Measurements from ENCODE around the gene PNKP.

PNKP gene

GRCh38 chr19:49816590-49816989, 50.8 kb downstream of the PNKP start:
- peak overlapping the region; percentile 79 for H2AK5ac ChIP-seq (ENCODE audit: low read depth, low read length)
- no peak for DNase-seq (ENCODE audit: low spot score)
- no peak overlapping the region for H3K18ac ChIP-seq (ENCODE audit: low read length)
- H2BK120ac ChIP-seq (ENCODE audit: low read depth, low read length): peak overlapping the region; percentile 81
- H3K9me3 ChIP-seq (replicated peaks in 1 of 2; ENCODE audit: control insufficient read depth in 2 of 2, insufficient read depth in 1 of 2, low read depth in 1 of 2, low read length in 2 of 2): peaks cover 0 to 2% of the 10 kb centered on the region in 2 donors
- no peak overlapping the region for H3K4me2 ChIP-seq (ENCODE audit: insufficient read depth, low read length, poor library complexity, severe bottlenecking)
- H3K14ac ChIP-seq (ENCODE audit: low read length): no peak overlapping the region
- peaks cover 11 to 15% of the 10 kb centered on the region in 2 donors for H3K4me1 ChIP-seq (ENCODE audit: control insufficient read depth in 2 of 2, insufficient read depth in 1 of 2, low read depth in 1 of 2, low read length in 2 of 2)
- H2BK15ac ChIP-seq (ENCODE audit: low read length): peak overlapping the region; percentile 43
- no CpG with 5 or more reads among the region's 14 CpGs for WGBS, 2 donors (ENCODE audit: extremely low coverage in 2 of 2, insufficient read length in 2 of 2, insufficient replicate concordance in 1 of 2)
- H4K8ac ChIP-seq (ENCODE audit: low read depth, low read length): no peak overlapping the region
- H2AFZ ChIP-seq (ENCODE audit: low read length): no peak overlapping the region
- H3K27ac ChIP-seq (replicated peaks; ENCODE audit: low read length): peak overlapping the region; percentile 69
- H4K91ac ChIP-seq (ENCODE audit: low read depth, low read length, poor library complexity): no peak overlapping the region
- no peak overlapping the region for H3K23ac ChIP-seq (ENCODE audit: low read depth, low read length, poor library complexity)
- no peak overlapping the region for H3K9ac ChIP-seq (ENCODE audit: low read depth, low read length, poor library complexity)
- no peak overlapping the region for H2BK12ac ChIP-seq (ENCODE audit: low read length)
- no peaks in the 10 kb centered on the region for H3K27me3 ChIP-seq (ENCODE audit: control insufficient read depth in 3 of 3, insufficient read depth in 3 of 3, low read depth in 1 of 3, low read length in 3 of 3)
- peak overlapping the region; percentile 39 for H2BK5ac ChIP-seq (ENCODE audit: low read length)
- peaks cover 9 to 17% of the 10 kb centered on the region in 2 donors for H3K36me3 ChIP-seq (replicated peaks in 1 of 2; ENCODE audit: control insufficient read depth in 2 of 2, insufficient read depth in 2 of 2, low read length in 2 of 2)
- no peak overlapping the region for H3K4me3 ChIP-seq (ENCODE audit: low read length in 2 of 2)
- peaks cover 8% of the 10 kb centered on the region for H3K79me1 ChIP-seq (ENCODE audit: low read depth, low read length)
- no peak overlapping the region for H3K4ac ChIP-seq (ENCODE audit: low read length)

GRCh38 chr19:49814010-49814409, 53.4 kb downstream of the PNKP start:
- no peaks in the 10 kb centered on the region for H3K27me3 ChIP-seq (ENCODE audit: control insufficient read depth in 3 of 3, insufficient read depth in 3 of 3, low read depth in 1 of 3, low read length in 3 of 3)
- H3K4ac ChIP-seq (ENCODE audit: low read length): no peak overlapping the region
- H3K23ac ChIP-seq (ENCODE audit: low read depth, low read length, poor library complexity): no peak overlapping the region
- H3K4me2 ChIP-seq (ENCODE audit: insufficient read depth, low read length, poor library complexity, severe bottlenecking): no peak overlapping the region
- H3K9ac ChIP-seq (ENCODE audit: low read depth, low read length, poor library complexity): no peak overlapping the region
- H2AK5ac ChIP-seq (ENCODE audit: low read depth, low read length): no peak overlapping the region
- peaks cover 0 to 2% of the 10 kb centered on the region in 2 donors for H3K9me3 ChIP-seq (replicated peaks in 1 of 2; ENCODE audit: control insufficient read depth in 2 of 2, insufficient read depth in 1 of 2, low read depth in 1 of 2, low read length in 2 of 2)
- no peak overlapping the region for H2BK120ac ChIP-seq (ENCODE audit: low read depth, low read length)
- H3K27ac ChIP-seq (replicated peaks; ENCODE audit: low read length): peak overlapping the region; percentile 40
- peaks cover 2 to 7% of the 10 kb centered on the region in 2 donors for H3K36me3 ChIP-seq (replicated peaks in 1 of 2; ENCODE audit: control insufficient read depth in 2 of 2, insufficient read depth in 2 of 2, low read length in 2 of 2)
- no peak overlapping the region for H4K8ac ChIP-seq (ENCODE audit: low read depth, low read length)
- H2BK15ac ChIP-seq (ENCODE audit: low read length): no peak overlapping the region
- no peak overlapping the region for H2BK12ac ChIP-seq (ENCODE audit: low read length)
- no peak overlapping the region for H4K91ac ChIP-seq (ENCODE audit: low read depth, low read length, poor library complexity)
- H3K4me3 ChIP-seq (ENCODE audit: low read length in 2 of 2): no peak overlapping the region
- H3K4me1 ChIP-seq (ENCODE audit: control insufficient read depth in 2 of 2, insufficient read depth in 1 of 2, low read depth in 1 of 2, low read length in 2 of 2): peaks cover 9 to 17% of the 10 kb centered on the region in 2 donors
- H3K14ac ChIP-seq (ENCODE audit: low read length): no peak overlapping the region
- DNase-seq (ENCODE audit: low spot score): no peak
- no peak overlapping the region for H3K18ac ChIP-seq (ENCODE audit: low read length)
- peaks cover 7% of the 10 kb centered on the region for H3K79me1 ChIP-seq (ENCODE audit: low read depth, low read length)
- peak overlapping the region; percentile 67 for H2AFZ ChIP-seq (ENCODE audit: low read length)
- no CpG with 5 or more reads among the region's 1 CpG for WGBS, 2 donors (ENCODE audit: extremely low coverage in 2 of 2, insufficient read length in 2 of 2, insufficient replicate concordance in 1 of 2)
- H2BK5ac ChIP-seq (ENCODE audit: low read length): no peak overlapping the region

- Histone ChIP-seq H2BK12ac (ENCODE audit: low read length) (no peak within 1 kb of the TSS), H3K4me2 (ENCODE audit: insufficient read depth, low read length, poor library complexity, severe bottlenecking) (peak within 1 kb of the TSS; percentile 98), H3K18ac (ENCODE audit: low read length) (peak within 1 kb of the TSS; percentile 98), H3K9me3 (replicated peaks in 1 of 2; ENCODE audit: control insufficient read depth in 2 of 2, insufficient read depth in 1 of 2, low read depth in 1 of 2, low read length in 2 of 2) (peaks cover 0 to 2% of the 10 kb centered on the region in 2 donors), H3K36me3 (replicated peaks in 1 of 2; ENCODE audit: control insufficient read depth in 2 of 2, insufficient read depth in 2 of 2, low read length in 2 of 2) (peaks cover 2 to 11% of the 10 kb centered on the region in 2 donors), H2BK120ac (ENCODE audit: low read depth, low read length) (no peak within 1 kb of the TSS), H2AK5ac (ENCODE audit: low read depth, low read length) (peak within 1 kb of the TSS; percentile 95), H3K23ac (ENCODE audit: low read depth, low read length, poor library complexity) (peak within 1 kb of the TSS; percentile 17), H3K79me1 (ENCODE audit: low read depth, low read length) (peaks cover 4% of the 10 kb centered on the region), H3K27ac (replicated peaks; ENCODE audit: low read length) (peak within 1 kb of the TSS; percentile 95), H2AFZ (ENCODE audit: low read length) (peak within 1 kb of the TSS; percentile 87), H4K91ac (ENCODE audit: low read depth, low read length, poor library complexity) (peak within 1 kb of the TSS; percentile 89), H3K9ac (ENCODE audit: low read depth, low read length, poor library complexity) (peak within 1 kb of the TSS; percentile 93), H3K27me3 (ENCODE audit: control insufficient read depth in 3 of 3, insufficient read depth in 3 of 3, low read depth in 1 of 3, low read length in 3 of 3) (no peaks in the 10 kb centered on the region), H3K4me1 (ENCODE audit: control insufficient read depth in 2 of 2, insufficient read depth in 1 of 2, low read depth in 1 of 2, low read length in 2 of 2) (peaks cover 8 to 18% of the 10 kb centered on the region in 2 donors), H3K4ac (ENCODE audit: low read length) (peak within 1 kb of the TSS; percentile 78), H3K14ac (ENCODE audit: low read length) (peak within 1 kb of the TSS; percentile 50), H2BK5ac (ENCODE audit: low read length) (peak within 1 kb of the TSS; percentile 97), H4K8ac (ENCODE audit: low read depth, low read length) (no peak within 1 kb of the TSS), H2BK15ac (ENCODE audit: low read length) (peak within 1 kb of the TSS; percentile 95), H3K4me3 (ENCODE audit: low read length in 2 of 2) (peak within 1 kb of the TSS; percentile 64 to 97)
- DNase-seq (ENCODE audit: low spot score): peak; percentile 97
- no CpG with 5 or more reads among the region's 45 CpGs for WGBS, 2 donors (ENCODE audit: extremely low coverage in 2 of 2, insufficient read length in 2 of 2, insufficient replicate concordance in 1 of 2)
Observed at GRCh38 chr19:49812997-49813861, 54.1 kb downstream of the PNKP start, which contains the start of gene FUZ. TSS of gene FUZ (minus strand) at chr19:49813292. CDS start at chr19:49813106, 186 bp downstream.

GRCh38 chr19:49812452-49812996, 54.9 kb downstream of the PNKP start:
- peak overlapping the region; percentile 89 for H4K91ac ChIP-seq (ENCODE audit: low read depth, low read length, poor library complexity)
- H3K27ac ChIP-seq (replicated peaks; ENCODE audit: low read length): peak overlapping the region; percentile 79
- H3K4me2 ChIP-seq (ENCODE audit: insufficient read depth, low read length, poor library complexity, severe bottlenecking): peak overlapping the region; percentile 98
- WGBS, 2 donors (ENCODE audit: extremely low coverage in 2 of 2, insufficient read length in 2 of 2, insufficient replicate concordance in 1 of 2): no CpG with 5 or more reads among the region's 11 CpGs
- peaks cover 0 to 2% of the 10 kb centered on the region in 2 donors for H3K9me3 ChIP-seq (replicated peaks in 1 of 2; ENCODE audit: control insufficient read depth in 2 of 2, insufficient read depth in 1 of 2, low read depth in 1 of 2, low read length in 2 of 2)
- H2AK5ac ChIP-seq (ENCODE audit: low read depth, low read length): peak overlapping the region; percentile 95
- H2BK120ac ChIP-seq (ENCODE audit: low read depth, low read length): no peak overlapping the region
- H3K9ac ChIP-seq (ENCODE audit: low read depth, low read length, poor library complexity): peak overlapping the region; percentile 93
- H3K36me3 ChIP-seq (replicated peaks in 1 of 2; ENCODE audit: control insufficient read depth in 2 of 2, insufficient read depth in 2 of 2, low read length in 2 of 2): peaks cover 2 to 18% of the 10 kb centered on the region in 2 donors
- peak overlapping the region; percentile 78 for H3K4ac ChIP-seq (ENCODE audit: low read length)
- H3K18ac ChIP-seq (ENCODE audit: low read length): peak overlapping the region; percentile 98
- peak overlapping the region; percentile 64 to 97 for H3K4me3 ChIP-seq (ENCODE audit: low read length in 2 of 2)
- DNase-seq (ENCODE audit: low spot score): no peak
- no peaks in the 10 kb centered on the region for H3K27me3 ChIP-seq (ENCODE audit: control insufficient read depth in 3 of 3, insufficient read depth in 3 of 3, low read depth in 1 of 3, low read length in 3 of 3)
- H3K4me1 ChIP-seq (ENCODE audit: control insufficient read depth in 2 of 2, insufficient read depth in 1 of 2, low read depth in 1 of 2, low read length in 2 of 2): peaks cover 8 to 19% of the 10 kb centered on the region in 2 donors
- peaks cover 3% of the 10 kb centered on the region for H3K79me1 ChIP-seq (ENCODE audit: low read depth, low read length)
- H2BK15ac ChIP-seq (ENCODE audit: low read length): peak overlapping the region; percentile 95
- peak overlapping the region; percentile 17 for H3K23ac ChIP-seq (ENCODE audit: low read depth, low read length, poor library complexity)
- peak overlapping the region; percentile 50 for H3K14ac ChIP-seq (ENCODE audit: low read length)
- no peak overlapping the region for H4K8ac ChIP-seq (ENCODE audit: low read depth, low read length)
- H2BK12ac ChIP-seq (ENCODE audit: low read length): no peak overlapping the region
- peak overlapping the region; percentile 87 for H2AFZ ChIP-seq (ENCODE audit: low read length)
- peak overlapping the region; percentile 97 for H2BK5ac ChIP-seq (ENCODE audit: low read length)

Measured in neuronal stem cell (in vitro differentiated cells).